ENCODE measurements around the gene DEFB128. TPM values are rescaled to one million over a fixed set of nuclear protein-coding genes. Genes with fewer than 3 reads are reported as not detected.

Gene DEFB128
- total RNA-seq (2014; rRNA removed; shearing (Covaris generic)) (not detected in 2 replicates), total RNA-seq (2022) (not detected in 2 replicates), Bru-seq, nascent RNA (not detected), BruChase-seq, experiment 1, labeled RNA remaining after a 6-hour chase (not detected), BruChase-seq, experiment 2, labeled RNA remaining after a 2-hour chase (not detected)
- long read RNA-seq, result 0 reads

DNA sequence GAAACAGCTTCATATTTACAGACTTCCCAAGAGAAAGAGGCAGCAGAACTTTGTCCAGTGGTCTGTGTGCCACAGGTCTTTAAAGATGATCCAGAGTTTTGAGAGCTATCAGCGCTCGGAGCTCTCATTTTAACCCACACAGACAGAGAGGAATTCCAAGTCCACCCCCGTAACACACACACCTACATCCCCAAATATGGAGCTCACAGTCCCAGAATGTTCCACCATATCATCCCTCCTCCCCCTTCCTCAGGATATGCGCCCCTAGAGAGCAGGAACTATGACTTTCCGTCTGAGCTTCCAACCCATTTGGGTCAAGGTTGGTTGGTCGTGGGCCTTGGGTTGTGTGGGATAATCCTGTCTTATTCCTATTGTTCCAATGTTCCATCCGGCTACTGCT lies at the start of gene DEFB128:
TSS of gene DEFB128 (minus strand) at position 101 of the 400 bp plus-strand sequence. CDS start at position 13, 88 bp downstream.
- CTCF ChIA-PET (ENCODE audit: unreplicated experiment), result no interaction called here
- intact Hi-C loops (cut with micrococcal nuclease; ENCODE audit: unreplicated experiment), result no loop called here
- no peaks in the 10 kb centered on the region for H3K9me3 ChIP-seq (ENCODE audit: low read length)

DNA sequence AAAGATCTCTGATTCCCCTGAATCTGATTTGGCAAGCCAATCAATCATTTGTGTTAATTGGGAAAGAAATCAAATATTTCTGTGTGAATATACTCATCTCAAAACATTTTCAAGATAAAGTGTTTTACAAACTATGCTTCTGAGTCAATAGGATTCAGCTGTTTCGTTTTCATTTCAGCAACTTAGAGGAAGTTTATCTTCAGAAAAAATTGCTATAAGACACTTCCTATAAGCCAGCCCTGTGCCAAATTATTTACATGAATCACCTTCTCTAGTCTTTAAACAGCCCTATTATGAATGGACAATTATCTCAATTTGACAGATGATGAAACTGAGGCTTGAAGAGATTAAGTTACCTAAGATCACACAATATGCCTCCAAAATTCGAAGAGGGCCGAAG lies 48.4 kb upstream of the DEFB128 start:
- Histone ChIP-seq H3K79me2 (ENCODE audit: insufficient read depth, low read depth, low read length) (no peaks in the 10 kb centered on the region), H3K4me2 (ENCODE audit: low read length) (no peak overlapping the region), H4K20me1 (ENCODE audit: insufficient read depth, low read length) (no peaks in the 10 kb centered on the region), H3K9me3 (ENCODE audit: low read length) (no peaks in the 10 kb centered on the region), H3K9me2 (ENCODE audit: insufficient read depth, low read length) (no peaks in the 10 kb centered on the region), H3K4me3 (ENCODE audit: low read depth, low read length, poor library complexity, severe bottlenecking) (no peak overlapping the region), H3K36me3 (ENCODE audit: insufficient read depth, low read length) (no peaks in the 10 kb centered on the region), H3K27ac (ENCODE audit: low read depth, low read length, poor library complexity, severe bottlenecking) (no peak overlapping the region), H3K4me1 (ENCODE audit: insufficient read depth, low read length, poor library complexity, severe bottlenecking) (no peaks in the 10 kb centered on the region), H2AFZ (ENCODE audit: low read length) (no peak overlapping the region)
- no peak for TF ChIP-seq EZH2phosphoT487 (IDR thresholded peaks at IDR 0.05; ENCODE audit: borderline replicate concordance, low read depth, low read length)
- TF ChIP-seq, protein P1, sequence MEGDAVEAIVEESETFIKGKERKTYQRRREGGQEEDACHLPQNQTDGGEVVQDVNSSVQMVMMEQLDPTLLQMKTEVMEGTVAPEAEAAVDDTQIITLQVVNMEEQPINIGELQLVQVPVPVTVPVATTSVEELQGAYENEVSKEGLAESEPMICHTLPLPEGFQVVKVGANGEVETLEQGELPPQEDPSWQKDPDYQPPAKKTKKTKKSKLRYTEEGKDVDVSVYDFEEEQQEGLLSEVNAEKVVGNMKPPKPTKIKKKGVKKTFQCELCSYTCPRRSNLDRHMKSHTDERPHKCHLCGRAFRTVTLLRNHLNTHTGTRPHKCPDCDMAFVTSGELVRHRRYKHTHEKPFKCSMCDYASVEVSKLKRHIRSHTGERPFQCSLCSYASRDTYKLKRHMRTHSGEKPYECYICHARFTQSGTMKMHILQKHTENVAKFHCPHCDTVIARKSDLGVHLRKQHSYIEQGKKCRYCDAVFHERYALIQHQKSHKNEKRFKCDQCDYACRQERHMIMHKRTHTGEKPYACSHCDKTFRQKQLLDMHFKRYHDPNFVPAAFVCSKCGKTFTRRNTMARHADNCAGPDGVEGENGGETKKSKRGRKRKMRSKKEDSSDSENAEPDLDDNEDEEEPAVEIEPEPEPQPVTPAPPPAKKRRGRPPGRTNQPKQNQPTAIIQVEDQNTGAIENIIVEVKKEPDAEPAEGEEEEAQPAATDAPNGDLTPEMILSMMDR (conservative IDR thresholded peaks at IDR 0.05; ENCODE audit: low read length), result no peak
- DNase-seq (ENCODE audit: low spot score), result no peak
- intact Hi-C loops (cut with micrococcal nuclease; ENCODE audit: unreplicated experiment), result no loop called here
- CTCF ChIA-PET (ENCODE audit: unreplicated experiment), result no interaction called here
- BruUV-seq (replicated peaks), result no TSS peak
- POLR2A ChIA-PET, result no interaction called here

More for the DNA sequence above, at the start of gene DEFB128:
- Histone ChIP-seq H3K79me2 (ENCODE audit: insufficient read depth, low read depth, low read length) (no peaks in the 10 kb centered on the region), H3K4me1 (ENCODE audit: insufficient read depth, low read length, poor library complexity, severe bottlenecking) (no peaks in the 10 kb centered on the region), H3K4me3 (ENCODE audit: low read depth, low read length, poor library complexity, severe bottlenecking) (no peak within 1 kb of the TSS), H3K27ac (ENCODE audit: low read depth, low read length, poor library complexity, severe bottlenecking) (no peak within 1 kb of the TSS), H3K4me2 (ENCODE audit: low read length) (no peak within 1 kb of the TSS), H2AFZ (ENCODE audit: low read length) (no peak within 1 kb of the TSS), H4K20me1 (ENCODE audit: insufficient read depth, low read length) (no peaks in the 10 kb centered on the region), H3K36me3 (ENCODE audit: insufficient read depth, low read length) (no peaks in the 10 kb centered on the region), H3K9me2 (ENCODE audit: insufficient read depth, low read length) (no peaks in the 10 kb centered on the region)
- no TSS peak for BruUV-seq (replicated peaks)
- DNase-seq (ENCODE audit: low spot score), result no peak
- POLR2A ChIA-PET, result no interaction called here
- no peak for TF ChIP-seq EZH2phosphoT487 (IDR thresholded peaks at IDR 0.05; ENCODE audit: borderline replicate concordance, low read depth, low read length)
- TF ChIP-seq, protein P1 (conservative IDR thresholded peaks at IDR 0.05; ENCODE audit: low read length), result no peak

DNA sequence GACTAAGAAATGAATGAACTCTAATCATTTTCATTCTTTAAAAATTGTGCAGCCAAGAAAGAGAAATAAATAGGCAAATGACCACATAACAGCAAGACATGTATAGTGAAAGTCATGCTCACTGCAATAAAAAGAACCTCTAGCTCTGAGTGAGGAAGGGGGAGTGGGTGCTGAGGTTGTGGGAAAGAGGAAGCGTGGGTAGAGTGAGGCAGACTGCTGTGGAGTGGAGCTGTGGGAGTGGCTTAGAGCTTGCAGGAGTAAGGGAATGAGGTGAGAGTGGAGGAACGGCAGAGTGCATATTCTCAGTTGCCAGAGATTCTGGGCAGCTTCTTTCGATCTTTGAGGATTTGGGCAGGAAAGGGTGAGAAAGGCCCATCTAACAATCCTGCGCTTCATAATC lies 48.0 kb upstream of the DEFB128 start:
- H3K4me3 ChIP-seq (ENCODE audit: low read depth, low read length, poor library complexity, severe bottlenecking), result no peak overlapping the region
- H3K79me2 ChIP-seq (ENCODE audit: insufficient read depth, low read depth, low read length), result no peaks in the 10 kb centered on the region
- no peak overlapping the region for H3K27ac ChIP-seq (ENCODE audit: low read depth, low read length, poor library complexity, severe bottlenecking)
- BruUV-seq (replicated peaks), result no TSS peak
- DNase-seq (ENCODE audit: low spot score), result no peak
- CTCF ChIA-PET (ENCODE audit: unreplicated experiment), result no interaction called here
- H3K36me3 ChIP-seq (ENCODE audit: insufficient read depth, low read length), result no peaks in the 10 kb centered on the region
- TF ChIP-seq, protein P1 (conservative IDR thresholded peaks at IDR 0.05; ENCODE audit: low read length), result no peak
- POLR2A ChIA-PET, result no interaction called here
- intact Hi-C loops (cut with micrococcal nuclease; ENCODE audit: unreplicated experiment), result no loop called here
- no peak overlapping the region for H3K4me2 ChIP-seq (ENCODE audit: low read length)
- no peaks in the 10 kb centered on the region for H4K20me1 ChIP-seq (ENCODE audit: insufficient read depth, low read length)
- no peaks in the 10 kb centered on the region for H3K4me1 ChIP-seq (ENCODE audit: insufficient read depth, low read length, poor library complexity, severe bottlenecking)
- H3K9me3 ChIP-seq (ENCODE audit: low read length), result no peaks in the 10 kb centered on the region
- H3K9me2 ChIP-seq (ENCODE audit: insufficient read depth, low read length), result no peaks in the 10 kb centered on the region
- H2AFZ ChIP-seq (ENCODE audit: low read length), result no peak overlapping the region

All from OCI-LY7 (cell line).